Activated CD4-positive, alpha-beta memory T cell treated with anti-CD3 and anti-CD28 coated beads, Interleukin-2, amount 10 ng/mL, durations not matched to agents 7 days and 5 days (primary cell): ENCODE results near the gene MATN3. TPM values are rescaled to one million over a fixed set of nuclear protein-coding genes. Genes with fewer than 3 reads are reported as not detected.

Source experiments
- CTCF ChIA-PET: fragments of 350-600 bp; sonication (Branson Sonifier 250); formaldehyde crosslinking; loops from one replicate; lab custom pipeline; 2021; ENCODE audit warnings: antibody characterized with exemption, inconsistent platforms; lab: Charles Lee
- POLR2A ChIA-PET: fragments of 350-600 bp; sonication (Branson Sonifier 250); formaldehyde crosslinking; loops from one replicate; lab custom pipeline; 2021; ENCODE audit warnings: antibody characterized with exemption; lab: Charles Lee
- DNase-seq: peaks from one replicate; pipeline ENCODE4 v3.0.0-alpha.2; 2020
- H3K27ac Mint-ChIP-seq: one replicate; pipeline ENCODE4 v1.8.0; 2021; ENCODE audit warnings: mild to moderate bottlenecking, mixed read lengths
- H3K27me3 Mint-ChIP-seq: one replicate; pipeline ENCODE4 v1.8.0; 2021; ENCODE audit warnings: mixed read lengths
- H3K36me3 Mint-ChIP-seq: one replicate; pipeline ENCODE4 v1.8.0; 2021; ENCODE audit warnings: low read depth, mixed read lengths
- H3K4me1 Mint-ChIP-seq: one replicate; pipeline ENCODE4 v1.8.0; 2021; ENCODE audit warnings: mixed read lengths
- H3K4me3 Mint-ChIP-seq: one replicate; pipeline ENCODE4 v1.8.0; 2021; ENCODE audit warnings: mild to moderate bottlenecking, mixed read lengths
- H3K9me3 Mint-ChIP-seq: one replicate; pipeline ENCODE4 v1.8.0; 2021; ENCODE audit warnings: mixed read lengths
- total RNA-seq, 2 experiments: library from RNA; stranded (reverse); gene quantifications; one replicate each; pipeline ENCODE4 v1.2.3, GENCODE V29; 2021

The MATN3 gene, protein sequence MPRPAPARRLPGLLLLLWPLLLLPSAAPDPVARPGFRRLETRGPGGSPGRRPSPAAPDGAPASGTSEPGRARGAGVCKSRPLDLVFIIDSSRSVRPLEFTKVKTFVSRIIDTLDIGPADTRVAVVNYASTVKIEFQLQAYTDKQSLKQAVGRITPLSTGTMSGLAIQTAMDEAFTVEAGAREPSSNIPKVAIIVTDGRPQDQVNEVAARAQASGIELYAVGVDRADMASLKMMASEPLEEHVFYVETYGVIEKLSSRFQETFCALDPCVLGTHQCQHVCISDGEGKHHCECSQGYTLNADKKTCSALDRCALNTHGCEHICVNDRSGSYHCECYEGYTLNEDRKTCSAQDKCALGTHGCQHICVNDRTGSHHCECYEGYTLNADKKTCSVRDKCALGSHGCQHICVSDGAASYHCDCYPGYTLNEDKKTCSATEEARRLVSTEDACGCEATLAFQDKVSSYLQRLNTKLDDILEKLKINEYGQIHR
- not detected for total RNA-seq

DNA sequence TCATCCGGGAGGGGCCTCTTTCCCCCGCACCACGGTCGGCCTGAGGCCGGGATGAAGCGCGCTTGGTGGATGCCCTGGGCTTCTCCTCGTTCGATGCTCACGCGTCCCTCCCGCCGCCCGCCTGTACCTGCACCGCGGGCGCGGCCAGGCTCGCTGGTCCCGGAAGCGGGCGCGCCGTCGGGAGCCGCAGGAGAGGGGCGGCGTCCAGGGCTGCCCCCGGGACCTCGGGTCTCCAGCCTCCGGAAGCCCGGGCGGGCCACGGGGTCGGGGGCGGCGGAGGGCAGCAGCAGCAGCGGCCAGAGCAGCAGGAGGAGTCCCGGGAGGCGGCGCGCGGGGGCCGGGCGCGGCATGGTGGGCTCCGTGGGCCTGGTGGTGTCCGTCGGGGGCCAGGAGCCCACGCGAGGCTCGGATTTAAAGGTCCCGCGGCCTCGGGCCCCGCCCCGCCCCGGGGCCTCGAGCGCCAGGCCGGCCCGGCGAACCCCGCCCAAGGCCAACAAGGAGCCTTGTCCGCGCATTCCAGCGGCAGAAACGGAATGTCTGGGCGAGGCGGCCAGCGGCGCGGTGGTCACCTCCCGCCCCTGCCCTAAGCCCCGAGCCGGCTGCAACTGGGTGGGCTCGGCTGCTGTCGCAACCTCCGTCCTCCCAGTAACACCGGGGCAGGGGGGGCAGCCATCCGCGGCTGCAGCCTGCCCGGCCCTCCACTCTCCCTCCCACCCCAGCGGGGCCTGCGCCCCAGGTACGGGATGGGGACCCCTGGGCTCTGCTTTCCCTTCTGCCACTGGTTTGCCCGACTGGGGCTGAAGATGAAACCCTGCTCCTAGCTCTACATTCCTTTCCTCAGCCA, at the start of gene MATN3:
Gene MATN3, minus strand, starts transcription at position 387 of the 844 bp plus-strand sequence. Its CDS starts 37 bp downstream, at position 350.
- ChIA-PET CTCF (no interaction called here), POLR2A (interaction anchor here (1.4 kb wide), 1 partner anchor 10 kb away, joined by 4 read pairs; no protein-coding TSS in a partner anchor)
- DNase-seq = no peak
- Mint-ChIP-seq H3K4me3 (peak within 1 kb of the TSS; percentile 50), H3K27me3 (peaks cover 48% of the 10 kb centered on the region), H3K36me3 (no peaks in the 10 kb centered on the region), H3K4me1 (peaks cover 11% of the 10 kb centered on the region), H3K27ac (no peak within 1 kb of the TSS), H3K9me3 (no peaks in the 10 kb centered on the region)

DNA sequence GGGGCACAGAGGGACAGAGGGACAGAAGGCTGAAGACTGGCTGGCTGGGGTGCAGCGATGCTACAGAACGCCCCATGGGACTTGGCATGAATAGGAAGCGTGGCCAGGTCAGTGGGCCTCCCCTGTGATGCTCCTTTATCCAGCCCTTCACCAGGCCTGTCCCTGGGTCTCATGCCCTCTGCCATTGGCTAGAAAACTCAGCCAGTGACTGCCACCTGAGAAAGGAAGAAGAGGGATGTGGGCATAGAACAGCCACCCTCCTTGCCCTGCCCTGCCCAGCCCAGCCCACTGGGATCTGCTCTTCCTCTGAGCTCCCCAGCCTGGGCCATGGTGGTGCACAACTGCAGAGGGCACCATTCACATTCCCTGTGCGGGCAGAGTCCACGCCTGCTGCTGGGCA, 49.5 kb upstream of the MATN3 start:
- Mint-ChIP-seq H3K27ac (no peak overlapping the region), H3K27me3 (peaks cover 29% of the 10 kb centered on the region), H3K36me3 (no peaks in the 10 kb centered on the region), H3K9me3 (no peaks in the 10 kb centered on the region), H3K4me3 (no peak overlapping the region), H3K4me1 (no peaks in the 10 kb centered on the region)
- POLR2A ChIA-PET = interaction anchor here (1.6 kb wide), 1 partner anchor 10 kb away, joined by 5 read pairs; the partner anchor contains the start of gene LAPTM4A
- no peak for DNase-seq
- CTCF ChIA-PET = no interaction called here

DNA sequence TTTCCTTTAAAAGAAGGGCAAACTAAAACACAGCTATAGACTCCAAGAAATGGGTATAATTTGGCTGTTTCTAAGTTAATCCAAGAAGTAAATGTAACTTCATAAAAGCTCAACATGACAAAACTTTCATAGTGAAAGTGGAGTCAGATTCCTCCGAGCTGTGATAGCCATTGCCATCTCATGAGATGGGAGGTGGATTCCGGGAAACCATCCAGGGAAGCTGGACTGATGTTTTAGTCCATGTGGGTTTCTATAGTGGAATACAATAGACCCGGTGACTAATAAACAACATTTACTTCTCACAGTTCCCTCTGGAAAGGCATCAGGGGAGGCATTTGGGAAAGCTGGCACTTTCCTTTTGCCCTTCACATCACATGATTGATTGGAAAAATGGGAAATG, 49.0 kb upstream of the MATN3 start:
- Mint-ChIP-seq H3K27ac (no peak overlapping the region), H3K27me3 (peaks cover 34% of the 10 kb centered on the region), H3K4me1 (no peaks in the 10 kb centered on the region), H3K36me3 (no peaks in the 10 kb centered on the region), H3K9me3 (no peaks in the 10 kb centered on the region), H3K4me3 (no peak overlapping the region)
- CTCF ChIA-PET = interaction anchor here (1.0 kb wide), 1 partner anchor 106 kb away, joined by 3 read pairs; no protein-coding TSS in a partner anchor
- DNase-seq = no peak
- POLR2A ChIA-PET = interaction anchor here (1.6 kb wide), 1 partner anchor 10 kb away, joined by 5 read pairs; the partner anchor contains the start of gene LAPTM4A

DNA sequence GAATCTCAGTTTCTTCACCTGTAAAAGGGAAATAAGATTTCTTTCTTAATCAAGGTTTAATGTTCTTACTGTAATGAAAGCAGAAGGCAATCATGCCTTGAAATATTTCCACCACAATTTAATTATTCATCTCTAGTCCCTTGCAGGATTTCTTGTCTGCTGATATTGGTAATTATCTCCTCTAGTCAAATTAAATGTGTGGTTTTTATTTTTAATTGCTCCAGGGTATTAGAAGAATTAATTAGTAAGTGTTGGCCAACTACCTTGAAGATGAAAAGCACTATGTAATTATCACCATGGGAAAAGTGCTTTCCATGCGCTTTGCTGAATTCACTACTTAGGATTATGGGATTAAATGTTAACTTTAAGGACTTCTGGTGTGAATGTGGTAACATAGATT, 47.6 kb upstream of the MATN3 start:
- Mint-ChIP-seq H3K4me1 (no peaks in the 10 kb centered on the region), H3K27me3 (peaks cover 44% of the 10 kb centered on the region), H3K4me3 (no peak overlapping the region), H3K27ac (no peak overlapping the region), H3K9me3 (no peaks in the 10 kb centered on the region), H3K36me3 (no peaks in the 10 kb centered on the region)
- CTCF ChIA-PET = interaction anchor here (1.2 kb wide), 1 partner anchor 45 kb away, joined by 4 read pairs; no protein-coding TSS in a partner anchor
- no peak for DNase-seq
- POLR2A ChIA-PET = no interaction called here

DNA sequence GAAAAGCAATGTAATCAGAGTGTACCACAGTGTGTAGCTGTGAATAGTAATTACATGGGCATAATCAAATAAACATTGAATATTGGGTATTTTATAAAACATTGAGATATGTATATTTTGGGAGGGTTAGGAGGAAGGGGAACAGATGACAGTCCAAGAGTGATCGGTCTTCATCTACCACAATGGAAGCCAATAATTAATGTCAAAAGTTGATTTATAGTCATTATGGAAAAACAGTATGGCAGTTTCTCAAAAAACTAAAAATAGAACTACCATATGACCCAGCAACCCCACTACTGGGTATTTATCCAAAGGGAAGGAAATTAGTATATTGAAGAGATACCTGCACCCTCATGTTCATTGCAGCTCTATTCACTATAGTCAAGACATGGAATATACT, 44.8 kb upstream of the MATN3 start:
- no peak for DNase-seq
- CTCF ChIA-PET = interaction anchor here (1.9 kb wide), 1 partner anchor 42 kb away, joined by 10 read pairs; no protein-coding TSS in a partner anchor
- Mint-ChIP-seq H3K36me3 (no peaks in the 10 kb centered on the region), H3K27ac (no peak overlapping the region), H3K9me3 (no peaks in the 10 kb centered on the region), H3K4me1 (no peaks in the 10 kb centered on the region), H3K4me3 (no peak overlapping the region), H3K27me3 (peaks cover 49% of the 10 kb centered on the region)
- POLR2A ChIA-PET = no interaction called here

DNA sequence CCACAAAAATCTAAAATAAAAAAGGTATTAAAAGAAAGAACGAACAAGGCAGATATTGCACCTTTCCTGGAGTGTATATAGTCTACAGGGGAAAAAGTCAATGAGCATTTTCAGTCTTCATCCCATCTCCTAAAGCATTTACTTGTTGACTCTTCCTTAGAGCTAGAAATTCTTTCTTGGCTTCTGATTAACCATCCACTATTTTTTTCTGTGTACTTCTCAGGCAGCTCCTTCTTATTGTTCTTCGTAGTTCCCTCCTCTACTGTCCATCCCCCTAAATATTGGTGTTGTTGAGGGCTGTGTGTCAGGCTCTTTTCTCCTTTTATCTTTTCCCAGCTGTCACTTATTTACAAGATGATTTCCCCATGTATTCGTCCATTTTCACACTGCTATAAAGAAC, 42.5 kb upstream of the MATN3 start:
- H3K4me1 Mint-ChIP-seq = peaks cover 7% of the 10 kb centered on the region
- H3K36me3 Mint-ChIP-seq = no peaks in the 10 kb centered on the region
- H3K4me3 Mint-ChIP-seq = no peak overlapping the region
- POLR2A ChIA-PET = no interaction called here
- H3K9me3 Mint-ChIP-seq = no peaks in the 10 kb centered on the region
- CTCF ChIA-PET = interaction anchor here (1.2 kb wide), 1 partner anchor 39 kb away, joined by 4 read pairs; no protein-coding TSS in a partner anchor
- no peak overlapping the region for H3K27ac Mint-ChIP-seq
- DNase-seq = no peak
- peaks cover 37% of the 10 kb centered on the region for H3K27me3 Mint-ChIP-seq

DNA sequence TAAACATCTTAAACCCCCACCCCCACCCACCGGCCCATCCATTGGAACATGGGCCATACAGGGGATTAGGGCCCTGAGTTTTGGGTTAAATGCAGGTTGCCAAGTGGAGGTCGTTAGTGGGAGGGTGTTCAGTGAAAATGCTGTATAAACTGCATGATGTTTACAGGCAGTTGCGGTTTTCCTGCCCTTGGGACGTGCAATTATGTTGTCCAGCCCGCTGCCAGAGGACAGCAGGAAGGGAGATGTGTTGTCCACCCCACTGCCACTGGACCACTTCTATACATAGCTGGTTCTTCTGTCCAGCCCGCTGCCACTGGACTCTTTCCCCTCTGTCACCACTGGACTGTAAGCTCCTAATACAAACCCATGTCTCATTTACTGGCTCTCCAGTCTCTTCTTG, 41.7 kb upstream of the MATN3 start:
- POLR2A ChIA-PET = no interaction called here
- no peaks in the 10 kb centered on the region for H3K36me3 Mint-ChIP-seq

DNA sequence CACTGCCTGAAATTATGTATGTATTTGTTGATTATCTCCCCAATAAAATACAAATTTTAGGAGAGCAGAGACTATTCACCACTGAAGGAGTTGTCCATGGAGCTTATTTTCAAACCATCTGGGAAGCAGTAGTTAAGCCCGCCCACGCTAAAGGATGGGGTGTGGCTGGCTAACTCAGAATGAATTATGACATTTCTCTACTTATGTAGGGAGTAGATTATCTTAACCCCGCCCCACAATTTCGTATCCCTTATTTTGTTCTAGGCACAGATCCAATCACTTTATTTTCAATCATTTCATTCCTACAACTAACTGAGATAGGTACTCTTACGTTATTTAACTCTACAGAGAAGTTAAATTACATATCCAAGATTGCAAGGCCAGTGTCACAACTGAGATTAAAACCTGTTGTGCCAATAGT, 40.4 kb upstream of the MATN3 start:
- Mint-ChIP-seq H3K4me1 (peaks cover 24% of the 10 kb centered on the region), H3K4me3 (no peak overlapping the region), H3K36me3 (no peaks in the 10 kb centered on the region), H3K9me3 (no peaks in the 10 kb centered on the region), H3K27me3 (peaks cover 31% of the 10 kb centered on the region), H3K27ac (no peak overlapping the region)
- CTCF ChIA-PET = interaction anchor here (5.3 kb wide), 1 partner anchor 38 kb away, joined by 30 read pairs; no protein-coding TSS in a partner anchor
- POLR2A ChIA-PET = interaction anchor here (0.6 to 2.8 kb wide), 4 partner anchors 16 to 1493 kb away, joined by 3 to 10 read pairs (median 4); partner anchors contain the start of gene WDR35
- DNase-seq = no peak

More for the DNA sequence above, 41.7 kb upstream of the MATN3 start:
- Mint-ChIP-seq H3K27me3 (peaks cover 37% of the 10 kb centered on the region), H3K4me1 (peaks cover 15% of the 10 kb centered on the region), H3K9me3 (no peaks in the 10 kb centered on the region), H3K27ac (no peak overlapping the region), H3K4me3 (no peak overlapping the region)
- no peak for DNase-seq
- CTCF ChIA-PET = interaction anchor here (1.2 kb wide), 1 partner anchor 38 kb away, joined by 4 read pairs; no protein-coding TSS in a partner anchor

DNA sequence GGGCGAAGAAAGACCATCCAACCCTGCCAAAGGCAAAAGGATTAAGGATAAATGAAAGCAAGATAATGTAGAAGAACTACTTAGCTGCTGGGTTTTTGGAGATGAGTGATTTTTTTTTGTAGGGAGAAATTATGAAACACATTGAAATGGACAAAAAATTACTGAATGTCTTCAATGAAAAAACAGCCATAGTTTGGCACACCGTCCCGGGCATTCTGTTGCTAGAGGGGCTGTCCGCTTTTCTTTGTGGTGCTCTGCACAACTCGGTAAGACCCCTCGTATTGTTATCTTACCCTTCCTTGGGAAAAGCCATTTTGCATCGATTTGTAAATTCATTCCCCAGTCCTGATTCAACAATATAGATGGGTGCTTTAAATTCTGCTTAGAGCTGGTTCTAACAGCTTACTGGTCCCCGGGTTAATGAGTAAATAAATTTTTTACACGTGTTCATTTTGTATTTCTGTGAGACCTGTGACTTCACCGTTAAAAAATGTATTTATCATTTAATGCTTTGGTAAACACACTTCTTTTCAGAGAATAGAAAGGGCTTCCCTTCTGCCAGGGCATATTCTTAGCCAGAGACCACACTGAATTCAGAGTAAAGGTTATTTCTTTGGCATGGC, 39.9 kb upstream of the MATN3 start:
- DNase-seq = no peak
- peaks cover 27% of the 10 kb centered on the region for H3K4me1 Mint-ChIP-seq
- no peak overlapping the region for H3K27ac Mint-ChIP-seq
- no peaks in the 10 kb centered on the region for H3K9me3 Mint-ChIP-seq
- POLR2A ChIA-PET = interaction anchor here (0.6 to 2.8 kb wide), 10 partner anchors 9 to 1493 kb away, joined by 3 to 10 read pairs (median 5); partner anchors contain the start of genes HS1BP3, TTC32 and WDR35
- H3K27me3 Mint-ChIP-seq = peaks cover 26% of the 10 kb centered on the region
- CTCF ChIA-PET = interaction anchor here (1.0 to 5.3 kb wide), 2 partner anchors 17 to 37 kb away, joined by 5 to 30 read pairs; no protein-coding TSS in a partner anchor
- H3K4me3 Mint-ChIP-seq = no peak overlapping the region
- H3K36me3 Mint-ChIP-seq = no peaks in the 10 kb centered on the region

DNA sequence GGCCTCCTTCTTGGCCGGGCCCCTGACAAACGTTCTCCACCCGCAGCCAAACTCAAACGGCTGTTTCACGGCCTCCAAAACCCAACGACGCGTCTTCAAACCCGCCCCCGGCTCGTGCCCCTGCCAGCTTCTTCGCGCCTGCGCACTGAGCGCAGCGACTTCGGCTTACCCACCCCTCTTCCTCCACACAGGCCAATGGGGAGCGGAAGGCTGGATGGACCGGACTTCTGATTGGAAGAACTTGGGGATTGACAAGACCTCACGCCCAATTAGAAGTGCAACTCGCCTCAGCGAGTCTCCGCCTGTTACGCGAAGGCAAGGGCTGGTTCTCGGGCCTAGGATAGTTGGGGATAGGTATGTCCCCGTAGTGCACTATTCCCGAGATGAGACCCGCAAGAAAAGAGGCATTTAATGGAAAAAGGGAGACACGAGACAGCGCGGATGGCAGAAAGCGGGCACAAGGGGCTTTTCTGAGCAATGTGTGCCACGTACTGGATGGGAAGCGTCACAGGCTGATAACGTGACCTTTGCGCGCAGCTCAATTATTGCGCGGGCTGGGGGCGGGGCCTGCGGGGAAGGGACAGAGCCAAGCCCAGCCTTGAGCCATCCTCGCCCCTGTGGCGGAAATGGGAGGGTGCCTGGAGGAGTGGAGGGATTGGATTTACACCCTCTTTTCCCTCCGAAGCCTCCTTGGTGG, 39.2 kb upstream of the MATN3 start, which contains the start of gene LAPTM4A:
Gene LAPTM4A, minus strand, starts transcription at position 97 of the 697 bp plus-strand sequence. CDS start 108 bp downstream, outside the sequence.
- Mint-ChIP-seq H3K4me1 (peaks cover 27% of the 10 kb centered on the region), H3K27ac (no peak within 1 kb of the TSS), H3K27me3 (peaks cover 20% of the 10 kb centered on the region), H3K9me3 (no peaks in the 10 kb centered on the region), H3K36me3 (no peaks in the 10 kb centered on the region), H3K4me3 (no peak within 1 kb of the TSS)
- POLR2A ChIA-PET = interaction anchor here (1.0 to 2.8 kb wide), 12 partner anchors 10 to 600 kb away, joined by 3 to 10 read pairs (median 5); partner anchors contain the start of genes HS1BP3, TTC32 and WDR35
- CTCF ChIA-PET = interaction anchor here (0.5 to 5.3 kb wide), 3 partner anchors 16 to 350 kb away, joined by 4 to 30 read pairs (median 5); no protein-coding TSS in a partner anchor
- peak; percentile 98 for DNase-seq
